Measurements from ENCODE around the gene BCL11A.

GRCh38 chr2:60480089-60480773 lies 73.2 kb downstream of the BCL11A start:
- TF ChIP-seq CTCF (IDR thresholded peaks at IDR 0.05; ENCODE audit: insufficient read depth, low read depth, low read length), result no peak
- TF ChIP-seq EZH2 (IDR thresholded peaks at IDR 0.05; ENCODE audit: insufficient read depth, low read length), result no peak
